ENCODE measurements around the gene IKZF3.
"Not testable (repeated sequence)": the region's sequence is repeated elsewhere in the genome, so short reads cannot be mapped to it uniquely, and the experiment has no call there.

The IKZF3 gene

GRCh38 chr17:39754161-39754957, 109.8 kb downstream of the IKZF3 start:
- peak; percentile 94 for DNase-seq

DNA sequence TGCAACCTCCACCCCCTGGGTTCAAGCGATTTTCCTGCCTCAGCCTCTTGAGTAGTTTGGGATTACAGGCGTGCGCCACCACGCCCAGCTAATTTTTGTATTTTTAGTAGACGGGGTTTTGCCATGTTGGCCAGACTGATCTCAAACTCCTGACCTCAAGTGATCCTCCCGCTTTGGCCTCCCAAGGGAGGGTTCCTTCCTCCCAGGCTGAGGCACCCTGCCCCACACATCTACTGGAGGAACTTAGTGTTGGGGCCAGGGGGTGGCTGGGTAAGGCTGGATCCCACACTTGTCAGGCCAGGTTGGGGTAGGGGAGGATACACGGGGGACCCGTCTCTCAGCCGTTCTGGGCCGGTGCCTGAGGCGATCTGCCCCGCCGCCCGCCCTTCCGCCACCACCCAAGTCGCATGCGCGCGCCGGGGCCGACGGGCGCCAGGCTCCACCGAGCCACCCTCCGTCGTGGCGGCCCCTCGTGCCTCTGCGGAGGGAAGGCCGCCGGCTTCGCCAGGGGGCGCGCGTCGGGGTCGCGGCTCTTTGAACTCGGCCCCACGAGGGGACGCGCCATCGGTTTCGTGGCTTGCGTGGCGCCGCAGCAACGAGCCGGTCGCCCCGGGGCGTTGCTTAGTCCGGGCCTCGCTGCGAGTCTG, 110.5 kb downstream of the IKZF3 start:
- peak; percentile 57 for DNase-seq

GRCh38 chr17:39752241-39752881, 111.8 kb downstream of the IKZF3 start:
- DNase-seq = no peak

- no peak for DNase-seq
Measured at GRCh38 chr17:39751637-39752036, 112.5 kb downstream of the IKZF3 start.

- DNase-seq = no peak
Measured at GRCh38 chr17:39751016-39751543, 113.0 kb downstream of the IKZF3 start.

DNA sequence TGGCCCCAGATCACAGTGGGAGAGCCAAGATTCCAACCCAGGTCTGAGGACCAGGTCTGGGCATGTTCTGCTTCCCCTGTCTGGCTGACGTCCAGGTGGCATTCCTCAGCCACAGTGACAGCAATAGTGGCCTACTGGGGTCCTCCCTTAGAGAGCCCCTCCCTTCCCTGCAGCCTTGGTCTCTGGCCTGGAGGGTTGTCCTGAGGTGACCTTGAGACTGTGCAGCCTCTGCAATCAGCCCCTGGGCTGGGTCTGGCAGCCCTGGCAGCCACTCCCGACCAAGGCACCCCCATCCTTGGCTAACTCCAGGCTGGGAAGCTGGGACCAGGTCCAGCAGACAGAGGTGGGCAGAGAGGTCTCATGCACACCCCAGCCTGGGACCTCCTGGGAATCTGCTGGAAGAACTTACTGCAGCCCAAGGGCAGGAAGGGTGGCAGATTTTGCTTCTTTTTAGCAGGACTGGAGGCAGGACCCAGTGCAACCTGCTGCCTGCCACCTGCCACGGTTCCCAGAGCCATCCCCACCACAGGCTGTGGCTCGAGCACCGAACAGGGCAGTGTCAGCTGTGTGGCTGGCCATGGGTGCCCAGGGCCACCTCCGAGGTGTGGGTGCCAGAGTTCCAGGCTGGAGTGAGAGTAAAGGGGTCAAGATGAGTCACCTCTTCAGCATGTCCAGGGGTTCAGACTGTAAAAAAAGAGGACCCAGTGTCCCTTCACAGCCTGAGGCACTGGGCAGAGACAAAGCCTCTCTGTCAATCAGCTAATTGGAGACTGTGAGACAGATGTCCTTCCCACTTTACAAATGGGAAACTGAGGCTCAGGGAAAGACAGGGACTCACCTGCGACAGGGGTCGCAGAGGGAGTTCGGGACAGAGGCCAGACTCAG, 113.7 kb downstream of the IKZF3 start:
- no peak for DNase-seq

GRCh38 chr17:39748444-39749034, 115.6 kb downstream of the IKZF3 start:
- not testable (repeated sequence) for DNase-seq

GRCh38 chr17:39747745-39748144, 116.4 kb downstream of the IKZF3 start:
- DNase-seq = no peak

GRCh38 chr17:39746145-39746461, 118.0 kb downstream of the IKZF3 start:
- DNase-seq = no peak

- no peak for DNase-seq
Measured at GRCh38 chr17:39745335-39746144, 118.6 kb downstream of the IKZF3 start.

GRCh38 chr17:39744836-39745215, 119.3 kb downstream of the IKZF3 start:
- no peak for DNase-seq

DNA sequence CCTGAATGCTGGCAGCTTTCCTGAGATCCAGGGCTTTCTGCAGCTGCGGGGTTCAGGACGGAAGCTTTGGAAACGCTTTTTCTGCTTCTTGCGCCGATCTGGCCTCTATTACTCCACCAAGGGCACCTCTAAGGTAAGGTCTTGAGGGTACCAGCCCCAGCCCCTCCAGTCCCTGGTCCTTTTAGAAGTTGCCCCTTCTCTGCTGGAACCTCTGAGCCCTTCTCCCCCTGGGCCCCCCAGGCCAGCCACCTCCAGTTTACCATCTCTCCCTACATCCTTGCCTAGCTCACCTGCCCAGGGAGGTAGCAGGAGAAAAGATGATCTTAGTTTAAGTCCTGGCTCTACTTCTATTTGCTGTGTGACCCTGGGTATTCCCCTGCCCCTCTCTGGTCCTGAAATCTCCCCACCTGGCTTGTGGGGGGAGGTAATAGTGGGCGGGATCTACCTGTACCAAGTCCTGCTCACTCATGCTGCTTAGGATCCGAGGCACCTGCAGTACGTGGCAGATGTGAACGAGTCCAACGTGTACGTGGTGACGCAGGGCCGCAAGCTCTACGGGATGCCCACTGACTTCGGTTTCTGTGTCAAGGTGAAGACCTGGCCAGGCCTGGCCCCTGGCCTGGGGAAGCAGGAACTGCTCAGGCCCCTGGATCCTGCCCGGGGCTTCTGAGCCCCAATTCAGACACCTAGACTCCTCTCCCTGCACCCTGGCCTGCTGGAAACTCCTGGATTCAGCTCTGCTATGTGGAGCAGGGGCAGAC, 119.9 kb downstream of the IKZF3 start:
- DNase-seq = no peak

DNA sequence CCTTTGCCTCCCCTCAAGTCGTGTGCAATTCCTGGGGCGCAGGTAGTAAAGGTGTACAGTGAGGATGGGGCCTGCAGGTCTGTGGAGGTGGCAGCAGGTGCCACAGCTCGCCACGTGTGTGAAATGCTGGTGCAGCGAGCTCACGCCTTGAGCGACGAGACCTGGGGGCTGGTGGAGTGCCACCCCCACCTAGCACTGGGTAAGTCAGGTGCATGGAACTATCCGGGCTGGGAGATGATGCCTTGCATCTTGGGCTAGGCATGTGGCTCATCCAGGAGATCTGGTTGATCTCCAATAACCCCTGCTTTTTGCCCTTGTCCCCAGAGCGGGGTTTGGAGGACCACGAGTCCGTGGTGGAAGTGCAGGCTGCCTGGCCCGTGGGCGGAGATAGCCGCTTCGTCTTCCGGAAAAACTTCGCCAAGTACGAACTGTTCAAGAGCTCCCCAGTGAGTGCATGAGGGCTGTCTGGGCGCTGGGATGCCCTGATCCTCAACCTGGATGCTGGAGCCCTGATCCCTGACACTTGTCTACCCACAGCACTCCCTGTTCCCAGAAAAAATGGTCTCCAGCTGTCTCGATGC, 121.2 kb downstream of the IKZF3 start:
- no peak for DNase-seq

DNA sequence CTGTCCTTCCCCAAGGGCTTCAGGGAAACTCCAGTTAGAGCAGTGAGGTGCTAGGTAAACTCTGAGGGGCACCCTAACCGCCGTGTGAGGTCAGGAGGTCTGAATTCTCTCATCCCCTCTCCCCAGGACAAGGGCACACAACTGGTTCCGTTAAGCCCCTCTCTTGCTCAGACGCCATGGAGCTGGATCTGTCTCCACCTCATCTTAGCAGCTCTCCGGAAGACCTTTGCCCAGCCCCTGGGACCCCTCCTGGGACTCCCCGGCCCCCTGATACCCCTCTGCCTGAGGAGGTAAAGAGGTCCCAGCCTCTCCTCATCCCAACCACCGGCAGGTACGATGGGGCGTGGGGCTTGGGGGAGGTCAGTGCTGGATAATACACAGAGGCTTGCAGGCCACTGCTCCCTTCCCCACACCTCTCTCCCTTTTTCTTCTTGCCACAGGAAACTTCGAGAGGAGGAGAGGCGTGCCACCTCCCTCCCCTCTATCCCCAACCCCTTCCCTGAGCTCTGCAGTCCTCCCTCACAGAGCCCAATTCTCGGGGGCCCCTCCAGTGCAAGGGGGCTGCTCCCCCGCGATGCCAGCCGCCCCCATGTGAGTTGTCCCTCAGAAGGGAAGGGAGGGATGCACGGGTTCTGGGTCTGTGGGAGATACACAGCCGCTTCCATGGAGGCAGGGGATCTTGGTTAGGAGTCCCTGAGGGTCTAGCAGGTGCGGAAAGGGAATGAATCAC, 121.8 kb downstream of the IKZF3 start:
- no peak for DNase-seq

GRCh38 chr17:39740357-39741111, 123.6 kb downstream of the IKZF3 start:
- no peak for DNase-seq

DNA sequence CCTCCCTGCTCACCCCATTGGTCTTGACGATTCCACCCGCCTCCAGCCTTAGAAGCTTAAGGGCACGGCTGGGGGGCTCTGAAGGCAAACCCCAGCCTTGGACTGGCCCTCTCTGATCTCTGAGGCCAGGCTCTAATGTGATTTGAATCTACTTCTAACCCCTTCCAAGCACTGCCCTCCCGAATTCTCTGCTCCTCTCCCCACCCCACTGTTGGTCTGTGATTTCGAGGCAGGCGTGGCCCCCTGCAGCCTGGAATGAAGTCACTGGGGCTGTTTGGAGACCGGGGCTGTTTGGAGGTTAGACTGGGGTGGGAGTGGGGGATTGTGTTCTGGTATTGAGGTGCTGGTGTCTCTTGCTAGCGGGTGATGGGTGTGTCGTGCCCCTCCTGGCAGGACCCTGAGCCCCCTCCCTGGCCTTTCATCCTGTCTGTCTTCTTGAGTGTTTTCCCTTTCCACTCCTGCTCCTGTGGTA, 124.2 kb downstream of the IKZF3 start:
- DNase-seq = no peak

GRCh38 chr17:39738983-39739884, 124.9 kb downstream of the IKZF3 start:
- DNase-seq = no peak

GRCh38 chr17:39738568-39738901, 125.6 kb downstream of the IKZF3 start:
- DNase-seq = no peak
